Muscle of arm (tissue), 12 donors: ENCODE results near the gene FAM20B. TPM values are rescaled to one million over a fixed set of nuclear protein-coding genes. Genes with fewer than 3 reads are reported as not detected.
A peak's percentile ranks its signal among the peaks of the same experiment; 100 is the strongest.
"Not testable (repeated sequence)": the region's sequence is repeated elsewhere in the genome, so short reads cannot be mapped to it uniquely, and the experiment has no call there.

Source experiments
- DNase-seq: peaks from one replicate; pipeline ENCODE4 v3.0.0-alpha.2; 2013
- polyA plus RNA-seq, 12 donors: library from polyadenylated mRNA; unstranded; fragments of 120-200 nt; gene quantifications; one replicate each; pipeline ENCODE4 v1.2.1, GENCODE V29; 2013; ENCODE audit not compliant: insufficient read length in 12 of 12

FAM20B gene
- polyA plus RNA-seq, 12 donors: 24.8 to 35.6 (median 30.1) TPM; not detected in 1

DNA sequence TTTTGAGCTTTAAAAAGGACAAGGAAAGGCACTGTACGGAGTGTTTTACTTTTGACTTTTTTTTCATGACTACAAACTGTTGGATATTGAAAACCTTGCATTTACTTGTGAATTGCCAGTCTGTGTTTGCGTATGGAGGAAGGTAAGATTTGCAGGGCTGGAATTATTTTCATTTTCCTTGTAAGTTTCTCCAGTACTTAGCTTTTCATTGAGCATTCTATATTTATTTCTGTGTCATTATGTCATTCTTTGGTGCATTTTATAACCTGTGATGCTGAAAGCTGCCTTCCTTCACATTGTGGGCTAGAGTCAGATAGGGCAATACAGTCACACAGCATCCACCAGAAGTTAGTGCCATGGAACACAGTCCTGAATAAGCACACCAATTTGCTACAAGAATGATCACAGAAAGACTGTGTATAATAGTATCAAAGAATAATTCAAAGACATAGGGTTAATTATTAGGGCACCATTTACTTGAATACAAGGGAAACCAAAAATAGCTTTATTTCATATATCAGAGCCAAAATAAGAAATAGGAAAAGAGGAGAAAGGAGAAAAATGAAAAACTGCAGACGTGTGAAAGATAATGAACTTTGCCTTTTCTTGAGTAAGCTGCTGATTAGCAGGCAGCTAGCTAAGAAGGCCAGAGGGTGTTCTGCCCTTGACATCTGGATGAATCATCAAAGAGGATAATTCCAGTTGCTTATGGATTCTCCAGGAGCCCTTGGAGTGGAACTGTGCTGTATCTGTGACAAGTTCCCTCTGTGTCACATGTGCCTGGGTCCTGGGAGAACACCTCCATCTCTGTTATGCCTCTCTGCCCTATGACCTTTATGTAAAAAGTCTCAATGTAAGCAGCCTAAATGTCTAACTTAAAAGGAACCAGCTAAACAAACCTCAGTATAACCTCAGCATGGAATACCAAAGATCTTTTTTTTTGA, 8.0 kb upstream of the FAM20B start:
- no peak for DNase-seq

- DNase-seq: no peak
These were observed 3.8 kb upstream of the FAM20B start for GRCh38 chr1:179021873-179022272.

GRCh38 chr1:179023946-179024650, 1.6 kb upstream of the FAM20B start:
- DNase-seq: no peak

- peak; percentile 38 for DNase-seq
These were observed 500 bp downstream of the FAM20B start for GRCh38 chr1:179025975-179026812.

GRCh38 chr1:179026813-179027669, 1.3 kb downstream of the FAM20B start:
- DNase-seq: no peak

DNA sequence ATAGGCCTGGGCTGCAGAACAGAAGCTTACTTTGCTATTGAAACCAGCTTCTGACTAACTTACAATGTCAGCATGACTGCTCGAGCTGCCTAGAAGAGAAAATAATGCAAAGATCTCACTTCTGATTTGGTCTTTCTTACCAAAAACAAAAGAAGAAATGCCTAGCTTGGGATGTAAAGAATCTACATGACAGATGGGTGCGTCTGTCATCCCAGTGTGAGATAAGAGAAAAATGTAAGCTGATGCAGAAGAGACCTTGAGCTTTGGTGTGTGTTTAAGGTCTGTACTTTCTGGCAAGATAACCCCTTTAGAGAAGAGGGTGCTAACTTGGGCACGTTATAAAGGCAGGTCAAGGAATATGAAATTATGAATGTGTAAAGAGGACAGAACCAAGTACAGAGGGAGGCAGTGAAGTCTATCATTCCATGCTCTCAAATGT, 3.6 kb downstream of the FAM20B start:
- no peak for DNase-seq

DNA sequence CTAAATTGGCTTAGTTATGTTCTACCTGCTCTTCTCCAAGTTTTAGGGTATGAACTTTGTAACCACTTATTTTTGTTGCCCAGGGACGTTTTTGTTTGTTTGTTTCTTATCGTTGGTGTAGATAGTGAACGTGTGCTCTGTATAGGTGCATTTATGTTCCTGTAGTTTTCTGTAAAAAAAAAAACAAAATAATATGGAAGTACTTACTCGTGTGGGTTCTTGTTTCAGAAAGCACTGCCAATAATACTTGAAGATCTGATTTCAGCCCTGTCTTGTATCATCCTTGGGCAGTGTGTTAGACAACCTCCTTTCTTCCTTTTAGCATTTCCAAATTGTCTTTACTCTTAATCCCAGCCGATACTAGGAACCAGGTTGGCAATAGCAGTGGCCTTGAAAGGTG, 4.4 kb downstream of the FAM20B start:
- no peak for DNase-seq

DNA sequence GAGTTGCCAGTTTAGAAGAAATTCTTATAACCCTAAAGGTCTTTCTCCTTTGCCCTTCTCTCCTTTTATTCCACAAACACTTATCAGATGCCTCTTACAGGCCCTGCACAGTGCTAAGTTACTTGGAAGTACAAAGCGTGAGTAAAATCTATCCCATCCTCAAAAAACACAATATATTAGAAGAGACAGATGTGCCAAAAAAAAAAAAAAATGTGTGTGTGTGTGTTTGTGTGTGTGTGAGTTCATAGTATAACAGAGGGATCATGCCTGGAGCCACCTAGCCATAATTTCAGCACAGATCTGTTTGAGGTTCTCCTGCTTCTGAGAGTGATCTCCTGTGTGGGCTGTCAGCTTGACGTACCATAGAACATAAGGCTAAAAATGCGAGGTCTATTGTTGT, 5.0 kb downstream of the FAM20B start:
- no peak for DNase-seq

- DNase-seq: no peak
These were observed 5.6 kb downstream of the FAM20B start for GRCh38 chr1:179031284-179031683.

DNA sequence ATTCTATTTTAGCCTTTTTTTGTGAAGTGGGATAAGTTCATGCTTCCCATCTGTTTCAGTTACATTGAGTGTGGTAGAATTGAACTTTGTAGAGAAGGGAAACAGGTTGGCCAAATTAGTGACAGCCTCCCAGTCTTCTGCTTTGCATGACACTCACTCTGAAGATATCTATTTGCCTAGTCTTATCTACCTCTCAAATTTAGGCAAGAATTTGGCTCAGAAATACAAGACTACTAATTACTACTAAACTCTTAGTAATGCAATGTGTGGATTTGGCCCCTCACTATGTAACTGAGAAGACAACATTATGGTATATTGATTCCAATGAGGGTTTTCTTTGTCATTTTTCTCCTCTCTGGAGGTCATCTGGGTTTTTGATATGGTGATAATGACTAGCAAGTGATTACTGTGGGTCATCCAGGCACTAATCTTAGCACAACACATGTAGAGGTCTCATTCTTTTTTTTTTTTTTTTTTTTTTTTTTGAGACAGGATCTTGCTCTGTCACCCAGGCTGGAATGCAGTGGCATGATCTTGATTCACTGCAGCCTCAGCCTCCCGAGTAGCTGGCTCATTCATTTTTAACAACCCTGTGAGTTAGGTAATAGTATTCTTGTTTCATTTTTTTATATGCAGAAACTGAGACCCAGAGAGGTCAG, 6.3 kb downstream of the FAM20B start:
- no peak for DNase-seq

DNA sequence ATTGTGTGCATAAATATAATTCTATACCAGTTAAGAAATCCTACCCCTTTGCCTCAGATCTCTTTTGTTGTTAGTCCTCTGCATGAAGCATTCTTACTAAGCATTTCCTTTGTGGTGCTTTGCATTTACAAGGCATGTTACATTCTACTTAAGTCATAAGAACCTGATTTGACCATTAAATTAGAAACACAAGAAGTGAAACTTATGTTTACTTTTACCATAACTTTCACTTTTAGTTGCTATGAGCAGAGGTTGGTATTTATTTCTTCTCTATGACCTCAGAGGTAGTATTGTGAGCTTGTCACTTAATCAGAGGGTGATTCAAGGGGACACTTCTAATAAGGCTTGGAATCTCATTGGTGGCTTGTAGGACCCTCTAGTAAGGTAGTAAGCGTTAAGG, 9.0 kb downstream of the FAM20B start:
- DNase-seq: no peak

- DNase-seq: no peak
These were observed 11.3 kb downstream of the FAM20B start for GRCh38 chr1:179036844-179037465.

DNA sequence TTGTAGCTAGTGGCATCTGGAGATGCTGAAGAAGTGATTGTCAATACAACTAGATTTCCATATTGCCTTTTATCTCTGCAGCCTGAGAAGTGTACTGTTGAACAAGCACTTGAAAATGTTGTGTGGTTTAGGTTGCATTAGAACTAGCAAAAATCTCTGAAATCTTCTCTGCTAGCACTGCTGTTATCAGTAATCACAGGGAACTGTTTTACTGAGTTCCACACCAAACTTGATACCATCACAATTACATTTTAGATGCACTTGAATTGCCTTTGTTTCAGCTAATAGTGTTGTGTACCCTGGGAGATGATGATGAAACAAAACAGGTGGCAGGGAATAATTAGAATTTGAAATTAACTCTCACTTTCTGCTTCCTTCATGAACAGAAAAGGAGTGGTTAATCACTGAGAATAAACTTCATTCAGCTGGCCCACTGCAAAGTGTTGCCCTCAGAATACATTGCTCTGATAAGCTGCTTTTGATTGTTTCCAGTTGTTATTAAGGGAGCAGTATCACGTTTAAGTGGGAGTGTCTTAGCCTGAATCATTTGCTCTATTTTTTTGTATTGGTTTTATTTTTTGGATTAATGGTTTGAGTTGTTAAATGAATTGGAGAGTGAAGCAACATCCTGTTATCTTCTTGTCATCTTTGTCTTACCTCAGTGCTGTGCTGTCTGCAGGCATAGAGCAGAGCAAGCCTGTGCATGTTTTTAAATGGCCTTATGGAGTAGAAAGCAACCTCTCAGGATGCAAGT, 13.0 kb downstream of the FAM20B start:
- no peak for DNase-seq

- not testable (repeated sequence) for DNase-seq
These were observed 13.9 kb downstream of the FAM20B start for GRCh38 chr1:179039502-179040174.

- not testable (repeated sequence) for DNase-seq
These were observed 14.5 kb downstream of the FAM20B start for GRCh38 chr1:179040175-179040551.

- DNase-seq: no peak
These were observed 16.4 kb downstream of the FAM20B start for GRCh38 chr1:179042087-179042486.

- DNase-seq: no peak
These were observed 17.0 kb downstream of the FAM20B start for GRCh38 chr1:179042700-179043099.

- no peak for DNase-seq
These were observed 17.6 kb downstream of the FAM20B start for GRCh38 chr1:179043266-179043665.

GRCh38 chr1:179043907-179044306, 18.2 kb downstream of the FAM20B start:
- no peak for DNase-seq
